Adrenal gland (tissue), 5 donors: ENCODE measurements around the gene OR52I2.

Experiments
- CTCF ChIP-seq, 6 experiments: fragments of 450-650 bp in 4 of 6; fragments of 200-600 bp in 2 of 6; sonication (generic) in 1 of 6; IDR thresholded peaks; 1 replicate in 5 of 6; 2 replicates in 1 of 6; pipeline versions ENCODE4 v1.5.1 to v1.8.0; 2016 to 2021; ENCODE audit warnings: antibody characterized with exemption in 6 of 6, mild to moderate bottlenecking in 2 of 6, moderate library complexity in 1 of 6
- POLR2A ChIP-seq, 2 donors: fragments of 450-650 bp; IDR thresholded peaks; one replicate each; pipeline ENCODE4 v1.6.1; 2017; ENCODE audit warnings: antibody characterized with exemption in 2 of 2, mild to moderate bottlenecking in 2 of 2, moderate library complexity in 1 of 2
- donor health status: DM: no; HTN: no; CAD: no.

DNA sequence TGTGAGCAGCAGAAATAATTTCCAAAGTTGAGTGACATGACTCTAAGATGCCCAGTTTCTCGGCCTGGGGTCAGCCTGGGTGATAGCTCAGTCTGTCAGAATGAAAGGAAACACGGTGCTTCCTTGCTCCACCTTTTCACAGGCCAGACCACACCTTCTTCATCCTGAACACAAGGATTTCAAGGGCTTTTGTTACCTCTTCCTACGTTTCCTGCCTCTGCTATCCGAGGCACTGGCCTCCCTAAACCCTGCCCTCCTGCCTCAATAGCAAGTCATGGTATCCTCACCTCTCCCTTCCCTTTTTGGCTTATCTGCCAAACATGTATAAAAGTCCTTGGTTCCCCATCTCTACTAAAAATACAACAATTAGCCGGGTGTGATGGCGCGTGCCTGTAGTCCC is 60.5 kb downstream of the OR52I2 start:
- no peak for TF ChIP-seq CTCF (IDR thresholded peaks at IDR 0.05)
- TF ChIP-seq POLR2A (IDR thresholded peaks at IDR 0.05), result no peak
